Nephron (organoid): ENCODE measurements around the gene PLEKHM3.
A peak's percentile ranks its signal among the peaks of the same experiment; 100 is the strongest.

Experiments
- H3K27ac Mint-ChIP-seq, 3 experiments: 2 replicates each; pipeline ENCODE4 v1.8.0; 2020; ENCODE audit warnings: mixed read lengths in 3 of 3, mild to moderate bottlenecking in 2 of 3, moderate library complexity in 1 of 3
- H3K27me3 Mint-ChIP-seq: 2 replicates; pipeline ENCODE4 v1.8.0; 2021; ENCODE audit warnings: low read depth, mild to moderate bottlenecking, moderate library complexity, mixed read lengths
- H3K36me3 Mint-ChIP-seq: 2 replicates; pipeline ENCODE4 v1.8.0; 2020; ENCODE audit warnings: low read depth, mixed read lengths
- H3K4me1 Mint-ChIP-seq: 2 replicates; pipeline ENCODE4 v1.8.0; 2020; ENCODE audit warnings: mixed read lengths
- H3K4me3 Mint-ChIP-seq, 3 experiments: 2 replicates each; pipeline ENCODE4 v1.8.0; 2020; ENCODE audit warnings: mild to moderate bottlenecking in 3 of 3, mixed read lengths in 3 of 3, moderate library complexity in 2 of 3
- H3K9me3 Mint-ChIP-seq: 2 replicates; pipeline ENCODE4 v1.8.0; 2020; ENCODE audit warnings: mixed read lengths
- CTCF ChIP-seq, 3 experiments: fragments of 200-600 bp; sonication (generic); IDR thresholded peaks; one replicate each; pipeline ENCODE4 v1.5.0; 2021; ENCODE audit warnings: antibody characterized with exemption in 3 of 3; ENCODE audit not compliant: unreplicated experiment in 3 of 3

Gene PLEKHM3

GRCh38 chr2:207926133-207926988, 99.0 kb downstream of the PLEKHM3 start:
- peaks cover 14% of the 10 kb centered on the region for H3K36me3 Mint-ChIP-seq
- H3K27ac Mint-ChIP-seq, result peak overlapping the region; percentile 64 to 89 (median 76)

GRCh38 chr2:207925601-207926000, 99.7 kb downstream of the PLEKHM3 start:
- no peak for TF ChIP-seq CTCF (IDR thresholded peaks at IDR 0.05; ENCODE audit: unreplicated experiment in 3 of 3)
- H3K36me3 Mint-ChIP-seq, result peaks cover 14% of the 10 kb centered on the region
- H3K9me3 Mint-ChIP-seq, result no peaks in the 10 kb centered on the region
- no peak overlapping the region for H3K4me3 Mint-ChIP-seq
- peaks cover 28% of the 10 kb centered on the region for H3K4me1 Mint-ChIP-seq
- H3K27ac Mint-ChIP-seq, result peak overlapping the region in 1 of 3 experiments; percentile 76
- H3K27me3 Mint-ChIP-seq, result peaks cover 4% of the 10 kb centered on the region

More at GRCh38 chr2:207926133-207926988, 99.0 kb downstream of the PLEKHM3 start:
- peaks cover 10% of the 10 kb centered on the region for H3K27me3 Mint-ChIP-seq
- H3K4me3 Mint-ChIP-seq, result peak overlapping the region; percentile 2 to 42 (median 35)
- H3K4me1 Mint-ChIP-seq, result peaks cover 35% of the 10 kb centered on the region
- no peak for TF ChIP-seq CTCF (IDR thresholded peaks at IDR 0.05; ENCODE audit: unreplicated experiment in 3 of 3)
- H3K9me3 Mint-ChIP-seq, result no peaks in the 10 kb centered on the region

GRCh38 chr2:207921606-207922005, 103.7 kb downstream of the PLEKHM3 start:
- H3K27me3 Mint-ChIP-seq, result no peaks in the 10 kb centered on the region
- H3K4me3 Mint-ChIP-seq, result no peak overlapping the region
- H3K36me3 Mint-ChIP-seq, result peaks cover 14% of the 10 kb centered on the region
- no peak for TF ChIP-seq CTCF (IDR thresholded peaks at IDR 0.05; ENCODE audit: unreplicated experiment in 3 of 3)
- no peak overlapping the region for H3K27ac Mint-ChIP-seq
- H3K9me3 Mint-ChIP-seq, result no peaks in the 10 kb centered on the region
- H3K4me1 Mint-ChIP-seq, result peaks cover 25% of the 10 kb centered on the region

GRCh38 chr2:207920721-207921120, 104.6 kb downstream of the PLEKHM3 start:
- TF ChIP-seq CTCF (IDR thresholded peaks at IDR 0.05; ENCODE audit: unreplicated experiment in 3 of 3), result no peak
- peaks cover 14% of the 10 kb centered on the region for H3K36me3 Mint-ChIP-seq
- no peak overlapping the region for H3K27ac Mint-ChIP-seq
- peaks cover 16% of the 10 kb centered on the region for H3K4me1 Mint-ChIP-seq
- no peaks in the 10 kb centered on the region for H3K27me3 Mint-ChIP-seq
- no peaks in the 10 kb centered on the region for H3K9me3 Mint-ChIP-seq
- H3K4me3 Mint-ChIP-seq, result no peak overlapping the region

GRCh38 chr2:207920321-207920720, 105.0 kb downstream of the PLEKHM3 start:
- no peak for TF ChIP-seq CTCF (IDR thresholded peaks at IDR 0.05; ENCODE audit: unreplicated experiment in 3 of 3)
- H3K27ac Mint-ChIP-seq, result peak overlapping the region; percentile 24 to 85 (median 66)
- H3K27me3 Mint-ChIP-seq, result no peaks in the 10 kb centered on the region
- H3K36me3 Mint-ChIP-seq, result peaks cover 11% of the 10 kb centered on the region
- peaks cover 14% of the 10 kb centered on the region for H3K4me1 Mint-ChIP-seq
- no peaks in the 10 kb centered on the region for H3K9me3 Mint-ChIP-seq
- no peak overlapping the region for H3K4me3 Mint-ChIP-seq
